Middle frontal gyrus (tissue), 1 donor: ENCODE measurements around the gene GCAT.

ENCODE experiments used
- DNase-seq: peaks from one replicate; pipeline ENCODE4 v3.0.0-alpha.2; 2015; ENCODE audit warnings: low spot score; ENCODE audit errors: extremely low spot score

GCAT gene

GRCh38 chr22:37842015-37842793 is 34.5 kb downstream of the GCAT start:
- no peak for DNase-seq

- no peak for DNase-seq
These were observed 36.0 kb downstream of the GCAT start for GRCh38 chr22:37843741-37844089.

GRCh38 chr22:37844904-37845329 is 37.2 kb downstream of the GCAT start:
- DNase-seq: no peak

GRCh38 chr22:37846433-37846832 is 38.7 kb downstream of the GCAT start:
- DNase-seq: no peak

- no peak for DNase-seq
These were observed 40.9 kb downstream of the GCAT start for GRCh38 chr22:37848587-37849088.

- peak; percentile 93 for DNase-seq
These were observed 41.5 kb downstream of the GCAT start, which contains the start of gene EIF3L for GRCh38 chr22:37849089-37849751. TSS of gene EIF3L (plus strand) at chr22:37849419. CDS start at chr22:37849450, 31 bp downstream.

- no peak for DNase-seq
These were observed 43.1 kb downstream of the GCAT start for GRCh38 chr22:37850801-37851200.

GRCh38 chr22:37852418-37852817 is 44.7 kb downstream of the GCAT start:
- DNase-seq: no peak

GRCh38 chr22:37854946-37855345 is 47.2 kb downstream of the GCAT start:
- DNase-seq: no peak

GRCh38 chr22:37855462-37855861 is 47.7 kb downstream of the GCAT start:
- no peak for DNase-seq

- no peak for DNase-seq
These were observed 53.2 kb downstream of the GCAT start for GRCh38 chr22:37860796-37861421.

- DNase-seq: no peak
These were observed 55.0 kb downstream of the GCAT start for GRCh38 chr22:37862570-37863325.

GRCh38 chr22:37865510-37865909 is 57.8 kb downstream of the GCAT start:
- DNase-seq: no peak
